GM12872 (cell line): ENCODE results near the gene SLIT1.

Experiments
- CTCF ChIP-seq: IDR thresholded peaks from 3 replicates; pipeline ENCODE4 v1.5.1; 2011; ENCODE audit warnings: low read depth, mild to moderate bottlenecking, low read length, moderate library complexity; ENCODE audit not compliant: insufficient read depth

SLIT1 gene

GRCh38 chr10:97069576-97070362, 116.0 kb downstream of the SLIT1 start:
- TF ChIP-seq CTCF = no peak

GRCh38 chr10:97069026-97069425, 116.7 kb downstream of the SLIT1 start:
- TF ChIP-seq CTCF = no peak

- peak; percentile 29; the same call in 1 of the 3 replicates for TF ChIP-seq CTCF
Measured at GRCh38 chr10:97067716-97068391, 117.9 kb downstream of the SLIT1 start.

GRCh38 chr10:97066877-97067555, 118.7 kb downstream of the SLIT1 start:
- TF ChIP-seq CTCF = no peak

- no peak for TF ChIP-seq CTCF
Measured at GRCh38 chr10:97065686-97066660, 119.8 kb downstream of the SLIT1 start.

- no peak for TF ChIP-seq CTCF
Measured at GRCh38 chr10:97065128-97065527, 120.6 kb downstream of the SLIT1 start.
